Activated effector memory CD4-positive, alpha-beta T cell treated with Interleukin-2 at 50 U/mL for 16 hours (primary cell): ENCODE data around the gene MRPL55.

Source experiments
- DNase-seq: peaks from one replicate; pipeline ENCODE4 v3.0.0-alpha.2; 2020

MRPL55 gene

GRCh38 chr1:228082918-228083870 is 25.9 kb downstream of the MRPL55 start:
- no peak for DNase-seq

GRCh38 chr1:228082214-228082917 is 26.7 kb downstream of the MRPL55 start, which contains the start of gene ARF1:
ARF1 (plus strand) TSS chr1:228082708; CDS start chr1:228097115, 14,407 bp downstream.
- DNase-seq: peak; percentile 90

- no peak for DNase-seq
Measured at GRCh38 chr1:228081578-228082213, 27.4 kb downstream of the MRPL55 start.

GRCh38 chr1:228081144-228081543 is 28.0 kb downstream of the MRPL55 start:
- no peak for DNase-seq

GRCh38 chr1:228079601-228080263 is 29.4 kb downstream of the MRPL55 start:
- DNase-seq: no peak

- no peak for DNase-seq
Measured at GRCh38 chr1:228079013-228079412, 30.1 kb downstream of the MRPL55 start.

- no peak for DNase-seq
Measured at GRCh38 chr1:228077565-228078330, 31.4 kb downstream of the MRPL55 start.

- no peak for DNase-seq
Measured at GRCh38 chr1:228076796-228077430, 32.2 kb downstream of the MRPL55 start.

- DNase-seq: no peak
Measured at GRCh38 chr1:228075801-228076271, 33.3 kb downstream of the MRPL55 start.

GRCh38 chr1:228074954-228075730 is 34.0 kb downstream of the MRPL55 start:
- no peak for DNase-seq

GRCh38 chr1:228073857-228074545 is 35.1 kb downstream of the MRPL55 start:
- no peak for DNase-seq

GRCh38 chr1:228073061-228073856 is 35.8 kb downstream of the MRPL55 start:
- DNase-seq: no peak

GRCh38 chr1:228072658-228073043 is 36.4 kb downstream of the MRPL55 start:
- no peak for DNase-seq

- no peak for DNase-seq
Measured at GRCh38 chr1:228071839-228072657, 37.1 kb downstream of the MRPL55 start.

GRCh38 chr1:228070851-228071250 is 38.2 kb downstream of the MRPL55 start:
- DNase-seq: no peak

GRCh38 chr1:228070173-228070572 is 38.9 kb downstream of the MRPL55 start:
- no peak for DNase-seq

- DNase-seq: no peak
Measured at GRCh38 chr1:228068359-228068758, 40.7 kb downstream of the MRPL55 start.
